ENCODE results near the gene SEMA4D.

DNA sequence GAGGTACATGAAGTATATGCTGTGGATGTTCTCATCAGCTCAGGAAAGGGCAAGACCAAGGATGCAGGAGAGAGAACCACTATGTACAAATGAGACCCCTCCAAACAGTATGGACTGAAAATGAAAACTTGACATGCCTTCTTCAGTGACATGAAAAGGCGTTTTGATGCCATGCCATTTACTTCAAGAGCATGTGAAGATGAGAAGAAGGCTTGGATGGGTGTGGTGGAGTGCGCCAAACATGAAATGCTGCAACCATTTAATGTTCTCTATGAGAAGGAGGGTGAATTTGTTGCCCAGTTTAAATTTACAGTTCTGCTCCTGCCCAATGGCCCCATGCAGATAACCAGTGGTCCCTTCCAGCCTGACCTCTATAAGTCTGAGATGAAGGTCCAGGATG lies 47.7 kb downstream of the SEMA4D start:
- TF ChIP-seq POLR2A (IDR thresholded peaks at IDR 0.05) (no peak), POLR2AphosphoS5 (IDR thresholded peaks at IDR 0.05) (no peak)
- TF ChIP-seq, protein P1, sequence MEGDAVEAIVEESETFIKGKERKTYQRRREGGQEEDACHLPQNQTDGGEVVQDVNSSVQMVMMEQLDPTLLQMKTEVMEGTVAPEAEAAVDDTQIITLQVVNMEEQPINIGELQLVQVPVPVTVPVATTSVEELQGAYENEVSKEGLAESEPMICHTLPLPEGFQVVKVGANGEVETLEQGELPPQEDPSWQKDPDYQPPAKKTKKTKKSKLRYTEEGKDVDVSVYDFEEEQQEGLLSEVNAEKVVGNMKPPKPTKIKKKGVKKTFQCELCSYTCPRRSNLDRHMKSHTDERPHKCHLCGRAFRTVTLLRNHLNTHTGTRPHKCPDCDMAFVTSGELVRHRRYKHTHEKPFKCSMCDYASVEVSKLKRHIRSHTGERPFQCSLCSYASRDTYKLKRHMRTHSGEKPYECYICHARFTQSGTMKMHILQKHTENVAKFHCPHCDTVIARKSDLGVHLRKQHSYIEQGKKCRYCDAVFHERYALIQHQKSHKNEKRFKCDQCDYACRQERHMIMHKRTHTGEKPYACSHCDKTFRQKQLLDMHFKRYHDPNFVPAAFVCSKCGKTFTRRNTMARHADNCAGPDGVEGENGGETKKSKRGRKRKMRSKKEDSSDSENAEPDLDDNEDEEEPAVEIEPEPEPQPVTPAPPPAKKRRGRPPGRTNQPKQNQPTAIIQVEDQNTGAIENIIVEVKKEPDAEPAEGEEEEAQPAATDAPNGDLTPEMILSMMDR (IDR thresholded peaks at IDR 0.05 in 8 of 11, conservative IDR thresholded peaks at IDR 0.05 in 3 of 11) = no peak

Data from spleen (tissue), 7 donors.